ENCODE measurements around the gene PIEZO2. TPM values are rescaled to one million over a fixed set of nuclear protein-coding genes. Genes with fewer than 3 reads are reported as not detected.

The PIEZO2 gene
- total RNA-seq, 1 experiment from 2014 or later = 0.11 TPM

DNA sequence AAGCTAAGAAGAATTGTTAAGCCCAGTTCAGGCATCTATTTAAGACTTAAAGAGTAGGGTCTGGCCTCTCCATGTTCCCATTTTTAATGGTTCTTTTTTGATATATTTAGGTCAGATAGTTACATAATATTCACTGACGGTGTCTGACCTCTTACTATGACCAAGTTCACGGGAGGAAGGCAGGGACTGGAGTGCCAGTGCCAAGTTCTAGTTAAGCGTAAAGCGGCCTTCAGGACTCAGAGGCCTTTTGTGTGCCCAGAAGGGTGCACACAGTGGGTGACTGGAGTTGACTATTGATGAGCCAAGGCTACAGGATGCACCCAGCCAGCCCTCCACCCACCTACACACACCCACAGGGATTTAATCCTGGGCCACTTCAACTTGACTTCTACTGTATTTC is 290.9 kb downstream of the PIEZO2 start:
- Mint-ChIP-seq H3K27me3 (ENCODE audit: insufficient read depth, unreplicated experiment) (peaks cover 3% of the 10 kb centered on the region), H3K4me1 (ENCODE audit: low read depth, unreplicated experiment) (no peaks in the 10 kb centered on the region), H3K9me3 (ENCODE audit: unreplicated experiment) (no peaks in the 10 kb centered on the region), H3K4me3 (ENCODE audit: unreplicated experiment) (no peak overlapping the region), H3K27ac (ENCODE audit: unreplicated experiment) (no peak overlapping the region), H3K36me3 (ENCODE audit: insufficient read depth, unreplicated experiment) (peaks cover 1% of the 10 kb centered on the region)
- H3K9me3 ChIP-seq = no peaks in the 10 kb centered on the region
- ChIA-PET POLR2A (no interaction called here), CTCF (no interaction called here)
- BruUV-seq (replicated peaks) = no TSS peak
- intact Hi-C loops (cut with micrococcal nuclease; ENCODE audit: unreplicated experiment) = no loop called here
- no peaks in the 10 kb centered on the region for H3K36me3 ChIP-seq (ENCODE audit: control insufficient read depth, insufficient read depth, low read length)
- no peaks in the 10 kb centered on the region for H3K4me1 ChIP-seq
- no peak overlapping the region for H3K4me3 ChIP-seq (ENCODE audit: low read depth, low read length)
- no peak for DNase-seq
- TF ChIP-seq CTCF (IDR thresholded peaks at IDR 0.05; ENCODE audit: insufficient read depth in 1 of 2, low read depth in 1 of 2, low read length in 1 of 2, severe bottlenecking in 1 of 2, unreplicated experiment in 1 of 2) = no peak
- H3K27me3 ChIP-seq (replicated peaks; ENCODE audit: control insufficient read depth, insufficient read depth, low read length) = no peaks in the 10 kb centered on the region

- TF ChIP-seq CTCF (IDR thresholded peaks at IDR 0.05; ENCODE audit: insufficient read depth in 1 of 2, low read depth in 1 of 2, low read length in 1 of 2, severe bottlenecking in 1 of 2, unreplicated experiment in 1 of 2) = no peak
- Mint-ChIP-seq H3K27me3 (ENCODE audit: insufficient read depth, unreplicated experiment) (peaks cover 3% of the 10 kb centered on the region), H3K4me3 (ENCODE audit: unreplicated experiment) (no peak overlapping the region), H3K27ac (ENCODE audit: unreplicated experiment) (no peak overlapping the region), H3K36me3 (ENCODE audit: insufficient read depth, unreplicated experiment) (peaks cover 4% of the 10 kb centered on the region), H3K9me3 (ENCODE audit: unreplicated experiment) (no peaks in the 10 kb centered on the region), H3K4me1 (ENCODE audit: low read depth, unreplicated experiment) (no peaks in the 10 kb centered on the region)
- H3K36me3 ChIP-seq (ENCODE audit: control insufficient read depth, insufficient read depth, low read length) = no peaks in the 10 kb centered on the region
- H3K4me1 ChIP-seq = no peaks in the 10 kb centered on the region
- POLR2A ChIA-PET = no interaction called here
- BruUV-seq (replicated peaks) = no TSS peak
- no peaks in the 10 kb centered on the region for H3K9me3 ChIP-seq
- no peak for DNase-seq
- H3K27me3 ChIP-seq (replicated peaks; ENCODE audit: control insufficient read depth, insufficient read depth, low read length) = no peaks in the 10 kb centered on the region
- CTCF ChIA-PET = no interaction called here
- intact Hi-C loops (cut with micrococcal nuclease; ENCODE audit: unreplicated experiment) = no loop called here
- H3K4me3 ChIP-seq (ENCODE audit: low read depth, low read length) = no peak overlapping the region
These were observed 293.2 kb downstream of the PIEZO2 start for GRCh38 chr18:10856132-10856531.

DNA sequence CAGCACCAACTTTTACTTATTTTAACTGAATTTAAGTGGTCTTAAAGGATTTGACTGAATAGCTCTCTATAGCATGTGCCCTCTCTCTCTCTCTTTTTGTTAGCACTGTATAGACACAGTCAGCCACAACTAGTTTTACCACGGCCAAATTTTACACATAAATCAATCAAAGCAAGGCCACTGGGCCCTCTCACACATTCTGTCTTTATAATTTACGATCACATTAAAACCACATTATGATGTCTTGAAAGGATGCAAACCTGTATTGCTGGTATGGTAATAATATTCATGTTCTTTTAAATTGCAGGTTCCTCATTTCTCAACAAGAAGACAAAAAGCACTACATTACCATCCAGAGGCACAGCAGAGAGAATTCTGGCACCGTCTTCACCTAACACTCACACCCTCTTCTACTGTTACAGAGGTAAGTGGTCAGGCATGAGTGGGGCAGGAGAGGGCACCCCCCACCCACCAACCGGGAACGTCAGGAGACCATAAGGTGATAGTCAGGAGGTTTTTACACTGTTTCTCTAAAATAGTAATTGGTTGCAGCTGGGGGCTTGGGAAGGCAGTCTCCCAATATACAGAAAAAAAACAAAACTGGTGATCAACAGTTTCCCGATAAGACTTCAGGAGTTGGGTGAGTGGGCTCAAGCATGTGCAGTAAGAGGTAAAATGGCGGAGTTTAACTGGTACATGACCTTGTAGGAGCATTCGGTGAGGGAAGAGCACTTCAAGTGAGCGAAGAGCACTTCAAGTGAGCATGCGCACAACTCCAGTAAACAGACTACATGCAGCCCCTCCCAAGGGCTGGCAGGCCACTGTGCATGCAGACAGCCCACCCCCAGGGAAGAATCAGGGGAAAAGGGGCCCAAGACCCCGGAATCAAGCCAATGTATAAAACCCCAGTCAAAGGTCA is 296.7 kb downstream of the PIEZO2 start:
- no peaks in the 10 kb centered on the region for H3K9me3 Mint-ChIP-seq (ENCODE audit: unreplicated experiment)
- BruUV-seq (replicated peaks) = no TSS peak
- intact Hi-C loops (cut with micrococcal nuclease; ENCODE audit: unreplicated experiment) = no loop called here
- no peaks in the 10 kb centered on the region for H3K36me3 ChIP-seq (ENCODE audit: control insufficient read depth, insufficient read depth, low read length)
- CTCF ChIA-PET = interaction anchor here (1.9 to 2.2 kb wide), 2 partner anchors 302 kb away, joined by 7 to 10 read pairs; no protein-coding TSS in a partner anchor
- no peak overlapping the region for H3K27ac Mint-ChIP-seq (ENCODE audit: unreplicated experiment)
- no peak overlapping the region for H3K4me3 ChIP-seq (ENCODE audit: low read depth, low read length)
- no peaks in the 10 kb centered on the region for H3K9me3 ChIP-seq
- H3K4me1 Mint-ChIP-seq (ENCODE audit: low read depth, unreplicated experiment) = no peaks in the 10 kb centered on the region
- H3K4me3 Mint-ChIP-seq (ENCODE audit: unreplicated experiment) = no peak overlapping the region
- no peak for TF ChIP-seq CTCF (IDR thresholded peaks at IDR 0.05; ENCODE audit: insufficient read depth in 1 of 2, low read depth in 1 of 2, low read length in 1 of 2, severe bottlenecking in 1 of 2, unreplicated experiment in 1 of 2)
- H3K4me1 ChIP-seq = peaks cover 7% of the 10 kb centered on the region; the same call in 1 of the 2 replicates
- DNase-seq = no peak
- no peaks in the 10 kb centered on the region; the same call in 1 of the 2 replicates for H3K27me3 ChIP-seq (replicated peaks; ENCODE audit: control insufficient read depth, insufficient read depth, low read length)
- POLR2A ChIA-PET = no interaction called here
- H3K36me3 Mint-ChIP-seq (ENCODE audit: insufficient read depth, unreplicated experiment) = peaks cover 4% of the 10 kb centered on the region
- peaks cover 3% of the 10 kb centered on the region for H3K27me3 Mint-ChIP-seq (ENCODE audit: insufficient read depth, unreplicated experiment)
